HL-60/S4 treated with phorbol 12-myristate 13-acetate at 8.2 ng/mL for 4 days and 3 days (cell line): ENCODE data around the gene NDUFB11.

ENCODE experiments used
- in situ Hi-C: fragments of 300-500 bp; cut with MboI; formaldehyde crosslinking; loops from 2 replicates; pipeline ENCODE4 v1.15.0; 2022; ENCODE audit warnings: low sequenced_read_pairs

The NDUFB11 gene

DNA sequence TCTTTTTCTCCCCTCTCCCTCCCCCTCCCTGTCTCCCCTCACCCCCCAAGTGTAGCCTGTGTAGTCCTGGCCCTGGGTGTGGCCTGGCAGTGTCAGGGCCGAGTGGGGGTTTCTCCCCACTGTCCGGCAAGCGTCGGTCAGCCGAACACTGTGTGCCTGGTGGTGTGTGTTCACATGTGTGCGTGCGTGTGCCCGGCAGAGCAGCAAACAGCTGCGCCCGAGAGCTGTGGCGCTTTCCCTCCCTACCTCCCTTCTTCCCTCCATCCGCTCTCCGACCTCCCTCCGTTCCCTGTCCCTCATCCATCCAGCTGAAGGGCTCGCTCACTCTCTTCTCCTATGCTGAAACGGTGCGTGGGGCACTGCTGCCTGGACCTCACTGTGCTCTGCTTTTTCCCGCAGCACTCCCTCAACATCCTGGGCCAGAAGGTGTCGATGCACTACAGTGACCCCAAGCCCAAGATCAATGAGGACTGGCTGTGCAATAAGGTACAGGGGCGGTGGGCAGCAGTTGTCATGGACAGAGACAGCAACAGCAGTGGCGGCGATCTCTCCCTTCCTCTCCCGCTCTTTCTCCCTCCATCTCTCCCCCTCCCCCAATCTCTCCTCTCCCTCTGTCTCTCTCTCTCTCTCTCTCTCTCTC, 31.7 kb upstream of the NDUFB11 start:
- in situ Hi-C loops = loop anchor here (25.0 kb wide), 1 partner anchor 211 kb away; no protein-coding TSS in a partner anchor

DNA sequence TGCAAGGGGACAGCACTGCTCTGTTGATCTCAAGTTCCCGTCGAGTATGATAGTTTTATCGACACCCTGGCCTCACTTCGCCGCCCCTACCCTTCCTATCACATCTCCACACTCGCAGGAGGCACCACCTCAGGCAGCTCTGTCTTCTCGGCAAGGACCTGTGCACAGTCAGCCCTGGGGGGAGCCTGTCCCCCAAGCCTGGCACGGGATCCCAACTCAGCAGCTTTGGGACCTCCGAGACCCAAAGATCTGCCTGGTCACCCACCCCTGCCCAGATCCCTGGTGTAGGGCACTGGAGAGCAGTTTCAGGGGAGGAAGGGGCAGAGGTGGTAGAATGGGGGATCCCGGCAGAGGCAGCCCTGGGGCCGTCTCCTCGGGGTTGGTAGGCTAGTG, 31.1 kb upstream of the NDUFB11 start:
- in situ Hi-C loops = loop anchor here (25.0 kb wide), 1 partner anchor 212 kb away; no protein-coding TSS in a partner anchor

DNA sequence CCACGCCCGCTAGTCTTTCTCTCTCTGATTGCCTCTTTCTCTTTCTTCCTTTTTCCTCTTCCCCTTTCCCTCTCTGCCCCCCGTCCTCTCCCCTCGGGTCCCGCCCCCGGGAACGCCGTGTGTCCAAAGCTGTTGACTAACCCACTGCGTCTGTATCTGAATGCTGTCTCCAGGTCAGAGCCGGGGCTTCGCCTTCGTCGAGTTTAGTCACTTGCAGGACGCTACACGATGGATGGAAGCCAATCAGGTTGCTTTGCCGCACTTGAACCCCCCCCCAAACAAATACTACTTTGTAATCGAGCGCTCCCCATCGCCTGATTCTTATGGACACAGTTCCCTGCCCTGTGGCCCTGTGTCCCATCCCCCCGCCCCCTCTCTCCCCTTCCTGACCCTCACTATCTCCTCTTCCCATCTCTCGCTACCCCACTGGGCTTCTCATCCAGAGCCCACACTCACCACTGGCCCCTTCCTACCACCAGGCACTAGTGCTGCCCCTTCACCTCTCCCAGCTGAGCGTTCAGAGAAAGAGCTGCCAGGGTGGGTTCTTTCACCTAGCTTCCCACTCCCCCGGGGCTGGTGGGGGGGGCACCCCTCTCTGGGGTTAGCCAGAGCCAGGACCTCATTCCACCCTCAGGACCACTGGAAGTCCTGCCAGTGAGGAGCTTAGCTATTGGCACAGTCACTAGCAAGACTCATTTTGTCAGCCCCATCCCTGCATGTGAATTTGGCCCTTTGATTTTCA, 30.5 kb upstream of the NDUFB11 start:
- in situ Hi-C loops = loop anchor here (25.0 kb wide), 1 partner anchor 212 kb away; no protein-coding TSS in a partner anchor

DNA sequence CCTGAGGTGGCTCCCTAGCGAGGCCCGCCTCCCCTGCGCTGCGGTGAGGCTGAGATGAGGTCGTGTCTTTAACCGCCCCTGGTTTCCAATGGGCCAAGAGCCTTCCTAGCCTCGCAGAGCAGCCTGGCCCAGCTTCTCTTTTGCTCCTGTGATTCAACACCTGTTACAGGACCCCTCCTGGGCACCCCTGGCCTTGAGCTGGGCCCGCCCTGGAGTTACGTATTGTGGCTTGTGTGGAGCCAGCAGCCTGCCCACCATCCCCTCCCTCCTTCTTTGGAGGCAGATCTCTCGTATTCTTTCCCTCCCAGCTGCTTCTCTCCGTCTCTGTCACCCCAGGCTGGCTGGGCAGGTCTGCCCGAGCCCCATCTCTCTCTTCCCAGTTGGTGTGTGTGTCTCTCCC, 29.9 kb upstream of the NDUFB11 start:
- in situ Hi-C loops = no loop called here

DNA sequence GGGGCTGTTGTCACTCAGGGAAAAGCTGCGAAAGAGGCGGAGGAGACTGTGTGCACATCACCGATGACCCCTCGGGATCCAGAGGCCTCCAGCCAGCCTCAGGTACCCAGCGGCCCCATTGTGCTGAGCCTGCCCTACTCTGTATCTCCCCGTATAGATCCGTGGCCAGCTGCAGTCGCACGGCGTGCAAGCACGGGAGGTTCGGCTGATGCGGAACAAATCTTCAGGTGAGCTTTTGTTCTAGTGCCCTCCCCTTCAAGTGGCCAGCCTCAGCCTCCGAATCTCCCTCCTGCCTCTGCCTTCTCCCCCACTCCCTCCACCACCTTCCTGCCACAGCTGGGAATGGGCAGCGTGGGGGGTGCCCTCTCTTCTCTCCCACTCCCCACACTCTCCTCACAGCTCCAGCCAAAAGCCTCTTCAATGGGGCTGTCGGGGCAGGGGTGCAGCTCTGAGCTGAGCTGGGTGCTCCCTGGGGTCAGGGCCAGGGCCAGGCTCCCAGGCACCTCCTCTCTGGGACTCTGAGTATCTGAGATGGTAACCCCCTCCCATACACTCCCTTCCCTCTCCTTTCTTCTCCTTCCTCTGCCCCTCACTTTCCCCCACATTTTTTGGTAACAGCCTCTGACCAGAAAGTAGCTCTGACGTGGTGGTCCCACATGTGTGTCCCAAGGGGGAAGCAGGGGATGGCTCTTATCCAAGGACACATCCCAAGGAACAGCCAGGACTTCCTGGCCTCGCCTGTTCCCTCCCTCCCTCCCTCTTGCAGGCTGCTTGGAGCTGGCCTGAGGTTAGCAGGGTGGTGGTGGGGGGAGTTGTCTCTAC, 28.7 kb upstream of the NDUFB11 start:
- in situ Hi-C loops = no loop called here

DNA sequence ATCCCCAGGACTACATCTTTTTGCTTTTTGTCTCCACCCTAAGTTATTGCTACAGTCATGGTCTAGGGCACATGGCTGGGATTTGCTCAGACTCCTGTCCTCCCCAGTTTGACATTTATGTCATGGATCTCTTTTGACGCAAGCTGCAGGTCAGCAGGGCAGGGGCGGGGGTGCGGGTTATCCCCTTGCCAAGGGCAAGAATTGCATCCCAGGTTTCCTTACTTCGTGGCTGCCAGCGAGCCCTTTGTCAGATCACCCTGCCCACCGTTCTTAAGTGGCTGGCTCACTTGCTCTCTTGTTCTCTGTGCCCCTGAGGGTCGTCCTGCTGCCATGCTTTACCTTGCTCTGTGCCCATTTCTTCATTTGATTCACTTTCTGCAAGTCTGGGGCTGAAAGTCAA, 28.0 kb upstream of the NDUFB11 start:
- in situ Hi-C loops = no loop called here

DNA sequence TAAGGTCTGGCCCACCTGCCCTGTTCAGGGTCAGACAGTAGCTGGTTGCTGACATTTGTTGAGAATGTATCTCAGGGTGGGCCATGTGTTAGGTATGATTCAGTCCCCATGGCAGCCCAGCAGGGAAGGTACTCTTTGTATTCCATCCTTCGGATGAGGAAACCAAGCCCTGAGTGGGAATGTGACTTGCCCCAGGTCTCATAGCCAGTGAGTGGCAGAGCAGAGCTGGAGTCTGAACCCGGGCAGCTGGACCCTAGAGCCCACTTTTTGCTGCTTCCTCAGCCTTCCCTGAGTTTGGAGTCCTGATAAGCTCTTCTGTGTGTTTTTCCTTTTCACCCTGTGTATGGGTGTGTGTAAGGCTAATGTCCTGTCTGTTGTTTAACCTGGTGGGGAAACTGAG, 27.5 kb upstream of the NDUFB11 start:
- in situ Hi-C loops = no loop called here

DNA sequence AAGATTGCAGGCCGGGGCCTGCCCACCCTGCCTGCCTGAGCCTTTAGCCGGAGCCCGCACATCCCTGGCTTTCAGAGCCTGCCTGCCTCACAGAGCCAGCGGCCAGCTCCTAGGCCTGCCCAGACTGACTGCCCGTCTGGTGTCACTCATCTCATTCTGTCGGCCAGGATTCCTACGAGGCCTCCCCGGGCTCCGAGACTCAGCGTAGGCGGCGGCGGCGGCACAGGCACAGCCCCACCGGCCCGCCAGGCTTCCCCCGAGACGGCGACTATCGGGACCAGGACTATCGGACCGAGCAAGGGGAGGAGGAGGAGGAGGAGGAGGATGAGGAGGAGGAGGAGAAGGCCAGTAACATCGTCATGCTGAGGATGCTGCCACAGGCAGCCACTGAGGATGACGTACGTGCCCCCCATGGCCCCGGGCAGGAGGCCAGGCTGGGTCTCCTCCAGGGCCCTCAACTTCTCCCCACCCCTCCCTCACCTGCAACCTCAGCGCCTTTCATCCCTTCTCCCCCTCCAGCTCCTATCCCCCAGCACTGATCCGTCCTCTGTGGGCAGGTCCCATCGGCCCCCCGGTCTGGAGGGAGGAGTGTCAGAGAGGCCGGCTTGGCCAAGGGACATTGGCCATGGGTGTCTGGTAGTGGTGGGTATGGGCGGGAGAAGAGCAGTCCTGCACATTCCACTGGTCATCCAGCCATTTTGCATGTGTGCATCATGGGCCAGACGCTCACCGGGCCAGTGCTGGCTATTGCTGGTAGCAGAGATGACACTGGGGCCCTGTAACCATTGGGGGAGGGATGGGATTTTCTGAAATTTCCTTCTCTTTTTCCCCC, 26.6 kb upstream of the NDUFB11 start:
- in situ Hi-C loops = no loop called here

DNA sequence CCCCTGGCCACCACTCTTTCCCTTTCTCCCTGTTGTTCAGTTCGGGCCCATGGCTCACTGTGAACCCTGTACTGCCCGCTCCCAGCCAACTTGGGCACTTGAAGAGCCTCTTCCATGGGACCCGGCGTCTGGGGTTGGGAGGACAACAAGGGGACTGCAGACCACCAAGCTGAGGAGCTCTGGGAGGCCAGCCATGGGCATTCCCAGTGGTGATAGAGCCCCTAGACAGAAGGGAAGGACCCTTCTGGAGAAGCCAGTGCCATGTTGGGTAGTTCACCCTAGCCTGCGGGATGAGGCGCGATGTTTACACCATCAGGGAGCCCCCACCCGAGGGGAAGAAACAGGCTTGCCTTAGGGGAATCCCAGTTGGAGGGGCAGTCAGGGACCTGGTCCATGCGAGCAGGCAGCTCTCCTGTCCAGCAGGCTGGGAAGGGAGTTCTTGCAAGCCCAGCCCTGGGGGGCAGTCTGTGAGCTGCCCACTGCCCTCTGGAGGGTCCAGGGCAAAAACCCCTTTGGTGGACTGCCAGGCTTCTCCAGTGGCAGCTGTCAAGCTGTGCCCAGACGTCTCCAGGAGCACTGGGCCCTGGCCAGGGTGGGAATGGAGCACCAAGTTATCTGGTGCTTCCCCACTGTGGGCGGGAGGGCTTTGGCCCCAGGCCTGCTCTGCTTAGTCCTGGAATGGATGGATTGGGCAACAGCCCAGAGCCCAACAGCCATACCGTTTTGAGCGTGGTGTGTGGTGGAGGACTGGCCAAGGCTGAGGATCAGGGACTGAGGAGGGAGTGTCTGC, 25.4 kb upstream of the NDUFB11 start:
- in situ Hi-C loops = no loop called here

DNA sequence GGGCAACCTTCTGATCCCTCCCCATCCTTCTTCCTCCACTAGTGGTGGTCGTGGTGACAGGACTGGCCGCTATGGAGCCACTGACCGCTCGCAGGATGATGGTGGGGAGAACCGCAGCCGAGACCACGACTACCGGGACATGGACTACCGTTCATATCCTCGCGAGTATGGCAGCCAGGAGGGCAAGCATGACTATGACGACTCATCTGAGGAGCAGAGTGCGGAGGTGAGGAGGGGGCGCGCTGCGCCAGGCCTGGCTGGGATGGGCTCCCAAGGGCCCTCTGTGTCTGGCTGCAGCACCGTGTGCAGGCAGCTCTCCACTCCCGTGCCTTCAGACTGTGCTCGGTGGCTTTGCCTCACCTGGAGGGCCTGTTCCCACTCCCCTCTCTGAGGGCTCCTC, 24.8 kb upstream of the NDUFB11 start:
- in situ Hi-C loops = no loop called here

DNA sequence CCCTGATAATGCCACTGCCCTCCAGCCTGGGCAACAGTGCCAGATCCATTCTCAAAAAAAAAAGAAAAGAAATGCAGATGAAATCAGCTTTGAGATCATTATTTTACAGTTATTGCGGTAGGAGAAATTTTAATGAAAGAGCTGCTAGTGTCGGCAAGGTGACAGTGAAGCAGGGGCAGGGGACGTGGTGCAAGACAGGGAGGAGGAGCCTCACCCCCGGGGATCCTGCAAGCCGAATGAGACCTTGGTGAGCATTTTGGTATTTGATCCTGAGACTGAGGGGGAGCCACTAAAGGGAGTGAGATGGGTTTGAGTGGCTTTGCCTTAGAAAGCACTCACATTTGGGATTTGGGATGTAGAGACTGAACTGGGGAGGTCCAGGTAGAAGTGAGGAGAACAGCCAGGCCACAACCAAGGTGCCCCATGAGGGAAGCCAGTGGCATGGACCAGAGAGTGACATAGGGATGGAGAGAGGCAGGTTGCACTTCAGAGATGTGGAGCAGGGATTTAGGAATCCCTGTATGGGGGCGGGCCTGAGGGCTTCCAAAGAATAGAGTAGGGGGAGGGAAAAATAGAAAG, 24.1 kb upstream of the NDUFB11 start:
- in situ Hi-C loops = no loop called here

DNA sequence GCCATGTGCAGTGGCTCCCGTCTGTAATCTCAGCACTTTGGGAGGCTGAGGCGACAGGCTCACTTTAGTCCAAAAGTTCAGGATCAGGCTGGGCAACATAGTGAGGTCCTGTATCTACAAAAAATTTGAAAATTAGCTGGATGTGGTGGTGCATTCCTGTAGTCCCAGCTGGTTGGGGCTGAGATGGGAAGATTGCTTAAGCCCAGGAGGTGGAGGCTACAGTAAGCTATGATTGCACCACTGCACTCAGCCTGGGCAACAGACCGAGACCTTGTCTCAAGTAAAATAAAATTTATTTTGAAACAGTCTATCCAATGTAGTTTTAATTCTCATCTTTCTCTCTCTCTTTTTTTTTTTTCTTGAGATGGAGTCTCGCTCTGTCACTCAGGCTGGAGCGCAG, 21.6 kb upstream of the NDUFB11 start:
- in situ Hi-C loops = no loop called here

DNA sequence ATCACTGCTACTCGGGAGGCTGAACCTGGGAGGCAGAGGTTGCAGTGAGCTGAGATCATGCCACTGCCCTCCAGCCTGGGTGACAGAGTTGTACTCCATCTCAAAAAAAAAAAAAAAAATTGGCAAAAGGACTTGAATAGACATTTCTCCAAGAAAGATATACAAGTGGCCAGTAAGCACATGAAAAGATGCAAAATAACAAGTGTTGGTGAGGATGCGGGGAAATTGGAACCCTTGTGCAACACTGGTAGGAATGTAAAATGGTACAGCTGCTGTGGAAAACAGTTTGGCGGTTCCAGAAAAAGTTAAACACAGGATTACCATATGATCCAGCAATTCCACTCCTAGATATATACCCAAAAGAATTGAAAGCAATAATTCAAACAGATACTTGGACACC, 19.9 kb upstream of the NDUFB11 start:
- in situ Hi-C loops = no loop called here

DNA sequence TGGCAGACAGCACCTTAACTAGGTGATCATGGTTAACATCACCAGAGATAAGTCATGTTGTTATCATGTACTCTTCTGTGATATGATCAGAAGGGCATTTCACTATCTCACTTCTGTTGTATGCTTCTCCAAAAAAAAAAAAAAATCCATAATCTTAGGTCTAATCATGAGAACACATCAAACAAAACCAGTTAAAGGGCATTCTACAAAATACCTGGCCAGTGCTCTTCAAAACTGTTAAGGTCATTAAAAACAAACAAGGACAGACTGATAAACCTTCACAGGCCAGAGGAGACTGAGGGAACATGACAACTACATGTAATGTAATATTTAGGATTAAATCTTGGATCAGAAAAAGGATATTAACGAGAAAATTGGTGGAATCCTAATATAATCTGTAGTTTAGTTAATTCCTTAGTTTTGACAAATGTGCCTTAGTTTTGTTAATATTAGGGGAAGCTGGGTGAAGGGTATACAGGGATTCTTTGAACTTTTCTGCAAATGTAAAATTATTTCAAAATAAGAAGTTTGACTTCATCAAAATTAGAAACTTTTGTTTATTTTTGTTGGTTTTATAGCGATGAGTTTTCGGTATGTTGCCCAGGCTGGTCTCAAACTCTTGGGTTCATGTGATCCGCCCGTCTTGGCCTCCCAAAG, 18.6 kb upstream of the NDUFB11 start:
- in situ Hi-C loops = no loop called here

DNA sequence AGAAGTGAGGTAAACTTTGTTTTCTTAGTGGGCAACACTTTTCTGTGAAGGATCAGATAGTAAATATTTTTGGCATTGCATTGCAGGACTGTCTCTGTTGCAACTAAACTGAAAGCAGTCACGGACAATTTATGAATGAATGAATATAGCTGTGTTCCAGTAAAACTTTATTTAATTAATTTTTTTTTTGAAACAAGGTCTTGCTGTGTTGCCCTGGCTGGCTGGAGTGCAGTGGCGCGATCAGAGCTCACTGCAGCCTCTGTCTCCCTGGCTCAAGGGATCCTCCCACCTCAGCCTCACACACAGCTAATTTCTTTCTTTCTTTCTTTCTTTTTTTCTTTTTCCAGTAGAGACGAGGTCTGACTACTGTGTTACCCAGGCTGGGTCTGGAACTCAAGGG, 16.3 kb upstream of the NDUFB11 start:
- in situ Hi-C loops = no loop called here

DNA sequence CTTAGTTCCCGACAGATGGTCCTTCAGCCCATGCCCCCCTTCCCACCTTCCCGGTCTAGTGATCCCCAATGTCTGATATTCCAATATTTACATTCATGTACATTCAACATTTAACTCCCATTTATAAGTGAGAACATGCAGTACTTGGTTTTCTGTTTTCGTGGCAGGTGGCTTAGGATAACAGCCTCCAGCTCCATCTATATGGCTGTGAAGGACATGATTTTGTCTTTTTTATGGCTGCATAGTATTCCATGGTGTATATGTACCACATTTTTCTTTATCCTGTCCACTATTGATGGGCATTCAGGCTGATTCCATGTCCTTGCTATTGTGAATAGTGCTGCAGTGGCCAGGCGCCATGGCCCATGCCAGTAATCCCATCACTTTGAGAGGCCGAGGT, 14.3 kb upstream of the NDUFB11 start:
- in situ Hi-C loops = no loop called here

DNA sequence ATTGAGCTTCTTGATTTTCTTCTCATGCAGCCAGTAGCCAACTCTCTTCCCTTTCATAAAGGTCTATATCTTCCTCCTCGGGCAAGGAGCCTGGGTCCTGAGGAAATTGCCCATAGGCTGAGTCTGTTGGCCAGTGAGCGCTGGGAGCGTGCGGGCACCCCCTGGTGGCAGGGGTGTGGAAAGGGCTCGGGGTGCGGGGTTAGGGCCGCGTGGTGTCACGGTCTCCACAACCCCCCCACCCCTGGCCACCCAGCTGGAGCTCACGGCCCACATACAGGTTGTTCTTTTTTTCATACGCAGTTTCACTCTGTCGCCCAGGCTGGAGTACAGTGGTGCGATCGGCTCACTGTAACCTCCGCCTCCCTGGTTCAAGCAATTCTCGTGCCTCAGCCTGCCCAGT, 13.6 kb upstream of the NDUFB11 start:
- in situ Hi-C loops = no loop called here

DNA sequence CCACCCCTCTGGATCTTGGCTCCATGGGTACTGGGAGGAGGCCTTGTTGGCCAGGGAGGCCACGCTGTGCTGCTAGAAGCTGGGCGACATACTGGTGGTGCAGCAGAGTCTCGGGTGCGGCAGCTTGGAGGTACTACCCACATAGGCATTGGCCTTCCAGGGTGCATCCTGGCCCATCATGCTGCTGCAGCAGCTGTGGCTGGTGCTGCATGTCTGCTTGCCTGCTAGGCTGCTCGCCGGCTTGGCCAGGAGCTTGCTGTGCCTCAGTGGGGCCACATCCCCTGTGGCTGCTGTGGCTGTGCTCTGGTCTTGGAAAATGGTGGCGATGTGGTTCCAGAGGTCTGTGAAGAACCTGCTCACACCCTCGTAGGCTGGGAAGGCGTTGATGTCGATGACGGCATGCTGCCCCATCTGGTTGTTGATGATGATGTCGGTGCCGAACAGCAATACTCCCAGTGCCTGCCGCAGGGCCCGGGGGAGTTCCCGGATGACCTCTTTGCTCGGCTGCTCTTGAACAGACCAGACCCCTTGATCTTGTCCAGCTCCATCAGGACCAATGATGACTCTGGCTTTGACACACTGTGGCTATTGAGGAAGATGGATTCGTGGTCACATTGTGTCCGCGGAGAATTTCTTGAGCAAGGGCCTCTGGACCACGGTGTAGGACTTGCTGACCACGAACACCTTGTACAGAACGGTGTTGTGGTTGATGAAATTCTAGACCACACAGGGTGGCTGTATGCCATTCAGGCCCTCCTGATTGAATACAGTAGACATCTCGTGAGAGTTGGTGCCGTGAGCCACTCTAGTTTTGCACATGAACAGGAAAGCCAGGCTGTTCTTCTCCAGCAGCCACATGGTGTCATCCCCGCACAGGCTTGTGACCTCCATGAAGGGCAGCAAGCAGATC, 12.4 kb upstream of the NDUFB11 start:
- in situ Hi-C loops = no loop called here
